Activated CD8-positive, alpha-beta T cell treated with anti-CD3 and anti-CD28 coated beads, Interleukin-2, amount 10 ng/mL, durations not matched to agents 7 days and 5 days (primary cell): Measurements from ENCODE around the gene GUCD1. TPM values are rescaled to one million over a fixed set of nuclear protein-coding genes. Genes with fewer than 3 reads are reported as not detected.

ENCODE experiments used
- ATAC-seq: fragments of 150-1000 bp; cut with Tn5 transposase; one replicate; pipeline ENCODE4 v1.10.0; 2021; ENCODE audit warnings: moderate library complexity
- CTCF ChIA-PET: fragments of 350-600 bp; sonication (Branson Sonifier 250); formaldehyde crosslinking; loops from one replicate; lab custom pipeline; 2021; ENCODE audit warnings: antibody characterized with exemption; lab: Charles Lee
- POLR2A ChIA-PET: fragments of 350-600 bp; sonication (Branson Sonifier 250); formaldehyde crosslinking; loops from one replicate; lab custom pipeline; 2021; ENCODE audit warnings: antibody characterized with exemption; lab: Charles Lee
- DNase-seq: peaks from one replicate; pipeline ENCODE4 v3.0.0-alpha.2; 2020
- H3K27ac Mint-ChIP-seq: one replicate; pipeline ENCODE4 v1.8.0; 2021; ENCODE audit warnings: mild to moderate bottlenecking, mixed read lengths
- H3K27me3 Mint-ChIP-seq: one replicate; pipeline ENCODE4 v1.8.0; 2021; ENCODE audit warnings: low read depth, mixed read lengths
- H3K36me3 Mint-ChIP-seq: one replicate; pipeline ENCODE4 v1.8.0; 2021; ENCODE audit warnings: low read depth, mixed read lengths
- H3K4me1 Mint-ChIP-seq: one replicate; pipeline ENCODE4 v1.8.0; 2021; ENCODE audit warnings: low read depth, mixed read lengths
- H3K4me3 Mint-ChIP-seq: one replicate; pipeline ENCODE4 v1.8.0; 2021; ENCODE audit warnings: mild to moderate bottlenecking, mixed read lengths
- H3K9me3 Mint-ChIP-seq: one replicate; pipeline ENCODE4 v1.8.0; 2022; ENCODE audit warnings: mixed read lengths; ENCODE audit not compliant: insufficient read depth
- total RNA-seq, 2 experiments: library from RNA; stranded (reverse); gene quantifications; one replicate each; pipeline ENCODE4 v1.2.3, GENCODE V29; 2021

The GUCD1 gene
- total RNA-seq, 2 experiments from 2014 or later = 129 to 133 TPM

GRCh38 chr22:24588381-24588756, 33.4 kb upstream of the GUCD1 start:
- H3K27ac Mint-ChIP-seq = no peak overlapping the region
- ATAC-seq (no peak), DNase-seq (no peak)
- ChIA-PET POLR2A (interaction anchor here (1.1 kb wide), 1 partner anchor 13 kb away, joined by 3 read pairs; no protein-coding TSS in a partner anchor), CTCF (no interaction called here)
- peaks cover 17% of the 10 kb centered on the region for H3K4me1 Mint-ChIP-seq
- H3K36me3 Mint-ChIP-seq = no peaks in the 10 kb centered on the region
- H3K27me3 Mint-ChIP-seq = peaks cover 3% of the 10 kb centered on the region
- no peak overlapping the region for H3K4me3 Mint-ChIP-seq
- H3K9me3 Mint-ChIP-seq = no peaks in the 10 kb centered on the region

GRCh38 chr22:24587948-24588347, 33.0 kb upstream of the GUCD1 start:
- no peaks in the 10 kb centered on the region for H3K9me3 Mint-ChIP-seq
- no peak for DNase-seq
- CTCF ChIA-PET = no interaction called here
- POLR2A ChIA-PET = no interaction called here
- H3K27ac Mint-ChIP-seq = no peak overlapping the region
- no peak for ATAC-seq
- no peak overlapping the region for H3K4me3 Mint-ChIP-seq
- H3K4me1 Mint-ChIP-seq = peaks cover 14% of the 10 kb centered on the region
- H3K36me3 Mint-ChIP-seq = no peaks in the 10 kb centered on the region
- peaks cover 3% of the 10 kb centered on the region for H3K27me3 Mint-ChIP-seq

- Mint-ChIP-seq H3K4me3 (no peak overlapping the region), H3K27ac (no peak overlapping the region), H3K36me3 (no peaks in the 10 kb centered on the region), H3K9me3 (no peaks in the 10 kb centered on the region), H3K4me1 (peaks cover 12% of the 10 kb centered on the region), H3K27me3 (peaks cover 2% of the 10 kb centered on the region)
- ChIA-PET POLR2A (no interaction called here), CTCF (no interaction called here)
- no peak for ATAC-seq
- no peak for DNase-seq
Observed at GRCh38 chr22:24587251-24587650, 32.3 kb upstream of the GUCD1 start.

GRCh38 chr22:24585927-24586546, 31.1 kb upstream of the GUCD1 start:
- Mint-ChIP-seq H3K4me3 (no peak overlapping the region), H3K27me3 (no peaks in the 10 kb centered on the region), H3K4me1 (peaks cover 8% of the 10 kb centered on the region), H3K27ac (no peak overlapping the region), H3K36me3 (no peaks in the 10 kb centered on the region), H3K9me3 (no peaks in the 10 kb centered on the region)
- ChIA-PET CTCF (no interaction called here), POLR2A (interaction anchor here (0.6 kb wide), 1 partner anchor 277 kb away, joined by 3 read pairs; no protein-coding TSS in a partner anchor)
- DNase-seq (no peak), ATAC-seq (no peak)

DNA sequence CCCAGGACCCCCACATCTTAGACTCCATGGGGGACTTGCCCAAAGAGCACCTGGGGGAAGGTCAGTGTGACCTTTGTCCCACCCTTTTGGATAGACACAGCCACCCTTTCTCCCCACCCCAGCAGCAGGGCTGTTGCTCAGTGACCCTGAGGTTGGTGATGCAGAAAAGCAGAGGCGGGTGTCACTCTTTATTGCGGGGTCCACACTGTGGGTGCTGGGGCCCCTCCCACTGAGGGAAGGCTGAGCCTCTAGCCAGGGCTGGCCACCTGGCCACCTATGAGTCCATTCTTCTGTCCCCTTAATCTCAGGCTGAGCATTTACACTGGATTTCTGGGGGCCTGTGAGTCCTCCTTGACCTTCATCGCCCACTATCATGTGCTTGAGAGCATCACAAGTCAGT, 30.5 kb upstream of the GUCD1 start:
- CTCF ChIA-PET = no interaction called here
- no peaks in the 10 kb centered on the region for H3K27me3 Mint-ChIP-seq

DNA sequence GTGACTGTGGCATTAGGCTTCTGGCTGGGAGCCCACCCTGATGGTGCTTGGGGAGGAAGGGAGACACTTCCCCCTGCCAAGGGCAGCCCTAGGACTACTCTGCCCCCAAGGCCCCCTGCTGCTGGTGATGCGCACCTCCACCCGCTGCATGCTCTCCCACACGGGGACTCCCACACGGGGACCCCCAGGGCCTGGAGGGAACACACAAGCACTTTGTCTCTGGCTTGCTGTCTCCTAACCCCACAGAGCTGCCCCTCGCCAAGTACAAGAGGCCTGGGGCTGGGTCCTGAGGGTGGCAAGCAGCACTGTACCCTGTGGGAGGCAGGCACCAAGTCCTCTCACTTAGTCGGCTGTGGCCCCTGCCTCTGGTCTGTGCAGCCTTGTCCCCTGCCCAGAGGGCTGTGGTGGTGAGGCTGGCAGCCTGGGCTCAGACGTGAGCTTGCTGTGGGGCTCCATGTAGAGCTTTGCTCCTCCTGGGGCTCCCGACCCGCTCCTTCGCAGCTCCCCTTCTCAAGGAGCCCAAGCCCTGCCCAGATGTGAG, 30.0 kb upstream of the GUCD1 start:
- no peak overlapping the region for H3K4me3 Mint-ChIP-seq
- no peaks in the 10 kb centered on the region for H3K27me3 Mint-ChIP-seq
- ChIA-PET CTCF (no interaction called here), POLR2A (interaction anchor here (0.8 kb wide), 1 partner anchor 13 kb away, joined by 3 read pairs; no protein-coding TSS in a partner anchor)
- no peaks in the 10 kb centered on the region for H3K36me3 Mint-ChIP-seq
- DNase-seq (no peak), ATAC-seq (no peak)
- no peaks in the 10 kb centered on the region for H3K9me3 Mint-ChIP-seq
- H3K4me1 Mint-ChIP-seq = peaks cover 8% of the 10 kb centered on the region
- no peak overlapping the region for H3K27ac Mint-ChIP-seq

More for the DNA sequence above, 30.5 kb upstream of the GUCD1 start:
- POLR2A ChIA-PET = interaction anchor here (0.6 kb wide), 1 partner anchor 277 kb away, joined by 3 read pairs; no protein-coding TSS in a partner anchor
- no peak for DNase-seq
- Mint-ChIP-seq H3K27ac (no peak overlapping the region), H3K4me1 (peaks cover 8% of the 10 kb centered on the region), H3K9me3 (no peaks in the 10 kb centered on the region), H3K4me3 (no peak overlapping the region), H3K36me3 (no peaks in the 10 kb centered on the region)
- ATAC-seq = no peak

DNA sequence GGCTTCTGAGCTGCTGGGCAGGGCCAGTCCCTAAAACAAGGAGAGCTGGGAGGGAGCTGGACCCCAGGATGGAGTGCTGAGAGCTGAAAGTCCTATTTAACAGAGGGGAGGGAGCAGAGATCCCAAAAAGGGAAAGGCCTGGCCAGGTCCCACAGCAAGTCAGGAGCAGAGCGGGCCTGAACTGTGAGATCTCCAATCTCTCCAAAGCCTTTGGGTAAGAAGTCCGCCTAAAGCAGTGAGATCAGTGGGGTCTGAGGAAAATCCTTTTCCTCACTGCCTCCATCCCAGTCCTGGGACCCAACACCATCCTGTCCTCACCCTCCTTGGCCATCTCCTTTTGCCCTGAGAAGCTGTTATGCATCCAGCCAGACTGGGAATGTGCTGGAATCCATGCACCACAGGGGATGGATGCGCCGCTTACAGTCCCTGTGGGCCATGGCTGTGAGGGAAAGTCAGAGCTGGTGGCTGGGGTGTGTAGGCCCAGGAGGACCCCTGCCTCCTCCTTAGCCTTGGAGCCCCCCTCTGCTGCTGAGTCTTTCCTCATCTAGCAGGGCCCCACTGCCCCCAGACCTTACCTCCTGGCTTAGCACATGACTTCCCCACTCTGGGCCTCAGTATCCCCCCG, 29.3 kb upstream of the GUCD1 start:
- Mint-ChIP-seq H3K27ac (peak overlapping the region; percentile 49), H3K27me3 (no peaks in the 10 kb centered on the region), H3K9me3 (no peaks in the 10 kb centered on the region), H3K4me1 (peaks cover 8% of the 10 kb centered on the region), H3K4me3 (no peak overlapping the region), H3K36me3 (no peaks in the 10 kb centered on the region)
- POLR2A ChIA-PET = interaction anchor here (0.8 kb wide), 1 partner anchor 14 kb away, joined by 3 read pairs; no protein-coding TSS in a partner anchor
- CTCF ChIA-PET = no interaction called here
- ATAC-seq (no peak), DNase-seq (no peak)

GRCh38 chr22:24583221-24584165, 28.6 kb upstream of the GUCD1 start:
- H3K27ac Mint-ChIP-seq = peak overlapping the region; percentile 49
- ChIA-PET POLR2A (no interaction called here), CTCF (no interaction called here)
- no peak for DNase-seq
- H3K27me3 Mint-ChIP-seq = no peaks in the 10 kb centered on the region
- no peaks in the 10 kb centered on the region for H3K9me3 Mint-ChIP-seq
- no peak overlapping the region for H3K4me3 Mint-ChIP-seq
- ATAC-seq = peak; percentile 45
- no peaks in the 10 kb centered on the region for H3K36me3 Mint-ChIP-seq
- H3K4me1 Mint-ChIP-seq = peaks cover 8% of the 10 kb centered on the region

GRCh38 chr22:24582056-24582814, 27.3 kb upstream of the GUCD1 start:
- POLR2A ChIA-PET = no interaction called here
- H3K4me3 Mint-ChIP-seq = no peak overlapping the region
- no peaks in the 10 kb centered on the region for H3K9me3 Mint-ChIP-seq
- CTCF ChIA-PET = interaction anchor here (0.7 kb wide), 1 partner anchor 1686 kb away, joined by 3 read pairs; no protein-coding TSS in a partner anchor
- no peaks in the 10 kb centered on the region for H3K27me3 Mint-ChIP-seq
- peaks cover 8% of the 10 kb centered on the region for H3K4me1 Mint-ChIP-seq
- no peak for ATAC-seq
- no peak for DNase-seq
- no peak overlapping the region for H3K27ac Mint-ChIP-seq
- H3K36me3 Mint-ChIP-seq = no peaks in the 10 kb centered on the region

- no peak overlapping the region for H3K4me3 Mint-ChIP-seq
- no peaks in the 10 kb centered on the region for H3K27me3 Mint-ChIP-seq
- peaks cover 8% of the 10 kb centered on the region for H3K4me1 Mint-ChIP-seq
- DNase-seq (no peak), ATAC-seq (no peak)
- H3K27ac Mint-ChIP-seq = no peak overlapping the region
- ChIA-PET POLR2A (no interaction called here), CTCF (interaction anchor here (1.2 kb wide), 1 partner anchor 8 kb away, joined by 3 read pairs; no protein-coding TSS in a partner anchor)
- H3K36me3 Mint-ChIP-seq = peaks cover 5% of the 10 kb centered on the region
- H3K9me3 Mint-ChIP-seq = no peaks in the 10 kb centered on the region
Observed at GRCh38 chr22:24580276-24580675, 25.3 kb upstream of the GUCD1 start.

DNA sequence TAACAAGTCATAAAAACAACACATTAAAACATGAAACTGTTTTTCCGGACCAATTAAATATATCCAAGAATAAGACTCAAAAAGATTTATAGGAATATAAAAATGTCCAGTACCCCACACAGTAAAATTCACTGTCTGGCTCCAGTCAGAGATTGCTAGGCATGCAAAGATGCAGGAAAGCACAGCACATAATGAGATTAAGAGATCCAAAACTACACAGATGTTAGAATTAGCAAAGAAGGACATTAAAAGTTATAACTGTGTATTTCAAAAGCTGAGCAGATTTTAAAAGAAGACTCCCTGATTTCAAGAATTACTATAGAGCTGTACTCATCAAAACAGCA, 24.3 kb upstream of the GUCD1 start:
- Mint-ChIP-seq H3K27me3 (no peaks in the 10 kb centered on the region), H3K4me1 (peaks cover 7% of the 10 kb centered on the region), H3K4me3 (no peak overlapping the region), H3K27ac (no peak overlapping the region), H3K9me3 (no peaks in the 10 kb centered on the region), H3K36me3 (peaks cover 14% of the 10 kb centered on the region)
- ATAC-seq (no peak), DNase-seq (no peak)
- ChIA-PET POLR2A (no interaction called here), CTCF (no interaction called here)
